ENCODE results near the gene MLLT6. TPM values are rescaled to one million over a fixed set of nuclear protein-coding genes. Genes with fewer than 3 reads are reported as not detected.

Gene MLLT6
- total and polyA plus RNA-seq, 2 of the 13 experiments (the other 11 are each of a cell fraction or from before 2014, with no cell fraction given) = 50.7 to 69.5 TPM

DNA sequence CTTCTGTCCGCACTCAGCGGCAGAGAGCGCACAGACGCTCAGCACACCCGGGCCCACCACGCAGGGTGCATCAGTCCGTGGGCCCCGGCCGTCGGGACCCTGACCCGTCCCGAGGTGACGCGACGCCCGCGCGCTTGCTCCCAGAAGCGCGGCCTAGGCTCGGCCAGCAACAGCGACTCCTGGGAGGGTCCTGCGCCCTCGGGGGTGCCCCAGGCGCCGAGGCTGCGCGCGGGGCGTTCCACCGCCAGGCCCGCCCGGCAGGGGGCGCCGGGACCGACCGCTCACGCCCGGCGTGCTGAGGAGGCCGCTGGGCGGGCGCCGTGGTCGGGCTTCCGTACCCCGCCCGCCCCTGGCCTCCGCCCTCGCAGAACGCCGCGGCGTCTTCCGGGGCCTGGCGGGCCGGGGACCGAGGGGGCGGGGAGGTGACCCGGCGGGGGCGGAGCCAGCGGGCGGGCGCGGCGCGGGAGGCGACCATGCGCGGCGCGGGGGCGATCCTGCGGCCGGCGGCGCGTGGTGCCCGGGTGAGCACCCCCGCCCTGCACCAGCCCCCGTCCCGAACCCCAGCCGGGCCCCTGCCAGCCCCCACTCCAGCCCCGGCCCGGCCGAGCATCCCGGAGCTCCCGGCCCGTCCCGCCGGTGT is 24.9 kb downstream of the MLLT6 start, which contains the start of gene CISD3 (continued):
- TF ChIP-seq, protein P1, sequence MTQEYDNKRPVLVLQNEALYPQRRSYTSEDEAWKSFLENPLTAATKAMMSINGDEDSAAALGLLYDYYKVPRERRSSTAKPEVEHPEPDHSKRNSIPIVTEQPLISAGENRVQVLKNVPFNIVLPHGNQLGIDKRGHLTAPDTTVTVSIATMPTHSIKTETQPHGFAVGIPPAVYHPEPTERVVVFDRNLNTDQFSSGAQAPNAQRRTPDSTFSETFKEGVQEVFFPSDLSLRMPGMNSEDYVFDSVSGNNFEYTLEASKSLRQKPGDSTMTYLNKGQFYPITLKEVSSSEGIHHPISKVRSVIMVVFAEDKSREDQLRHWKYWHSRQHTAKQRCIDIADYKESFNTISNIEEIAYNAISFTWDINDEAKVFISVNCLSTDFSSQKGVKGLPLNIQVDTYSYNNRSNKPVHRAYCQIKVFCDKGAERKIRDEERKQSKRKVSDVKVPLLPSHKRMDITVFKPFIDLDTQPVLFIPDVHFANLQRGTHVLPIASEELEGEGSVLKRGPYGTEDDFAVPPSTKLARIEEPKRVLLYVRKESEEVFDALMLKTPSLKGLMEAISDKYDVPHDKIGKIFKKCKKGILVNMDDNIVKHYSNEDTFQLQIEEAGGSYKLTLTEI (CRISPR knock-in tag; conservative IDR thresholded peaks at IDR 0.05) = no peak
- TF ChIP-seq, protein P2, sequence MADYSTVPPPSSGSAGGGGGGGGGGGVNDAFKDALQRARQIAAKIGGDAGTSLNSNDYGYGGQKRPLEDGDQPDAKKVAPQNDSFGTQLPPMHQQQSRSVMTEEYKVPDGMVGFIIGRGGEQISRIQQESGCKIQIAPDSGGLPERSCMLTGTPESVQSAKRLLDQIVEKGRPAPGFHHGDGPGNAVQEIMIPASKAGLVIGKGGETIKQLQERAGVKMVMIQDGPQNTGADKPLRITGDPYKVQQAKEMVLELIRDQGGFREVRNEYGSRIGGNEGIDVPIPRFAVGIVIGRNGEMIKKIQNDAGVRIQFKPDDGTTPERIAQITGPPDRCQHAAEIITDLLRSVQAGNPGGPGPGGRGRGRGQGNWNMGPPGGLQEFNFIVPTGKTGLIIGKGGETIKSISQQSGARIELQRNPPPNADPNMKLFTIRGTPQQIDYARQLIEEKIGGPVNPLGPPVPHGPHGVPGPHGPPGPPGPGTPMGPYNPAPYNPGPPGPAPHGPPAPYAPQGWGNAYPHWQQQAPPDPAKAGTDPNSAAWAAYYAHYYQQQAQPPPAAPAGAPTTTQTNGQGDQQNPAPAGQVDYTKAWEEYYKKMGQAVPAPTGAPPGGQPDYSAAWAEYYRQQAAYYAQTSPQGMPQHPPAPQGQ (CRISPR knock-in tag; IDR thresholded peaks at IDR 0.05; ENCODE audit: borderline replicate concordance) = peak; percentile 78; the same call in 1 of the 2 replicates
- TF ChIP-seq, protein P3, sequence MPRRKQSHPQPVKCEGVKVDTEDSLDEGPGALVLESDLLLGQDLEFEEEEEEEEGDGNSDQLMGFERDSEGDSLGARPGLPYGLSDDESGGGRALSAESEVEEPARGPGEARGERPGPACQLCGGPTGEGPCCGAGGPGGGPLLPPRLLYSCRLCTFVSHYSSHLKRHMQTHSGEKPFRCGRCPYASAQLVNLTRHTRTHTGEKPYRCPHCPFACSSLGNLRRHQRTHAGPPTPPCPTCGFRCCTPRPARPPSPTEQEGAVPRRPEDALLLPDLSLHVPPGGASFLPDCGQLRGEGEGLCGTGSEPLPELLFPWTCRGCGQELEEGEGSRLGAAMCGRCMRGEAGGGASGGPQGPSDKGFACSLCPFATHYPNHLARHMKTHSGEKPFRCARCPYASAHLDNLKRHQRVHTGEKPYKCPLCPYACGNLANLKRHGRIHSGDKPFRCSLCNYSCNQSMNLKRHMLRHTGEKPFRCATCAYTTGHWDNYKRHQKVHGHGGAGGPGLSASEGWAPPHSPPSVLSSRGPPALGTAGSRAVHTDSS (CRISPR knock-in tag; conservative IDR thresholded peaks at IDR 0.05) = no peak
- peak; percentile 67 for TF ChIP-seq GABPB1 (CRISPR knock-in tag; IDR thresholded peaks at IDR 0.05)
- TF ChIP-seq, protein P4, sequence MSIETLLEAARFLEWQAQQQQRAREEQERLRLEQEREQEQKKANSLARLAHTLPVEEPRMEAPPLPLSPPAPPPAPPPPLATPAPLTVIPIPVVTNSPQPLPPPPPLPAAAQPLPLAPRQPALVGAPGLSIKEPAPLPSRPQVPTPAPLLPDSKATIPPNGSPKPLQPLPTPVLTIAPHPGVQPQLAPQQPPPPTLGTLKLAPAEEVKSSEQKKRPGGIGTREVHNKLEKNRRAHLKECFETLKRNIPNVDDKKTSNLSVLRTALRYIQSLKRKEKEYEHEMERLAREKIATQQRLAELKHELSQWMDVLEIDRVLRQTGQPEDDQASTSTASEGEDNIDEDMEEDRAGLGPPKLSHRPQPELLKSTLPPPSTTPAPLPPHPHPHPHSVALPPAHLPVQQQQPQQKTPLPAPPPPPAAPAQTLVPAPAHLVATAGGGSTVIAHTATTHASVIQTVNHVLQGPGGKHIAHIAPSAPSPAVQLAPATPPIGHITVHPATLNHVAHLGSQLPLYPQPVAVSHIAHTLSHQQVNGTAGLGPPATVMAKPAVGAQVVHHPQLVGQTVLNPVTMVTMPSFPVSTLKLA (IDR thresholded peaks at IDR 0.05) = no peak
- TF ChIP-seq, protein P5, sequence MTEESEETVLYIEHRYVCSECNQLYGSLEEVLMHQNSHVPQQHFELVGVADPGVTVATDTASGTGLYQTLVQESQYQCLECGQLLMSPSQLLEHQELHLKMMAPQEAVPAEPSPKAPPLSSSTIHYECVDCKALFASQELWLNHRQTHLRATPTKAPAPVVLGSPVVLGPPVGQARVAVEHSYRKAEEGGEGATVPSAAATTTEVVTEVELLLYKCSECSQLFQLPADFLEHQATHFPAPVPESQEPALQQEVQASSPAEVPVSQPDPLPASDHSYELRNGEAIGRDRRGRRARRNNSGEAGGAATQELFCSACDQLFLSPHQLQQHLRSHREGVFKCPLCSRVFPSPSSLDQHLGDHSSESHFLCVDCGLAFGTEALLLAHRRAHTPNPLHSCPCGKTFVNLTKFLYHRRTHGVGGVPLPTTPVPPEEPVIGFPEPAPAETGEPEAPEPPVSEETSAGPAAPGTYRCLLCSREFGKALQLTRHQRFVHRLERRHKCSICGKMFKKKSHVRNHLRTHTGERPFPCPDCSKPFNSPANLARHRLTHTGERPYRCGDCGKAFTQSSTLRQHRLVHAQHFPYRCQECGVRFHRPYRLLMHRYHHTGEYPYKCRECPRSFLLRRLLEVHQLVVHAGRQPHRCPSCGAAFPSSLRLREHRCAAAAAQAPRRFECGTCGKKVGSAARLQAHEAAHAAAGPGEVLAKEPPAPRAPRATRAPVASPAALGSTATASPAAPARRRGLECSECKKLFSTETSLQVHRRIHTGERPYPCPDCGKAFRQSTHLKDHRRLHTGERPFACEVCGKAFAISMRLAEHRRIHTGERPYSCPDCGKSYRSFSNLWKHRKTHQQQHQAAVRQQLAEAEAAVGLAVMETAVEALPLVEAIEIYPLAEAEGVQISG (CRISPR knock-in tag; IDR thresholded peaks at IDR 0.05) = peak; percentile 89
- TF ChIP-seq CHD2 (IDR thresholded peaks at IDR 0.05; ENCODE audit: low read depth, low read length) = no peak
- TF ChIP-seq, protein P6, sequence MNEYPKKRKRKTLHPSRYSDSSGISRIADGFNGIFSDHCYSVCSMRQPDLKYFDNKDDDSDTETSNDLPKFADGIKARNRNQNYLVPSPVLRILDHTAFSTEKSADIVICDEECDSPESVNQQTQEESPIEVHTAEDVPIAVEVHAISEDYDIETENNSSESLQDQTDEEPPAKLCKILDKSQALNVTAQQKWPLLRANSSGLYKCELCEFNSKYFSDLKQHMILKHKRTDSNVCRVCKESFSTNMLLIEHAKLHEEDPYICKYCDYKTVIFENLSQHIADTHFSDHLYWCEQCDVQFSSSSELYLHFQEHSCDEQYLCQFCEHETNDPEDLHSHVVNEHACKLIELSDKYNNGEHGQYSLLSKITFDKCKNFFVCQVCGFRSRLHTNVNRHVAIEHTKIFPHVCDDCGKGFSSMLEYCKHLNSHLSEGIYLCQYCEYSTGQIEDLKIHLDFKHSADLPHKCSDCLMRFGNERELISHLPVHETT (CRISPR knock-in tag; conservative IDR thresholded peaks at IDR 0.05) = no peak; the same call in 1 of the 2 replicates
- TF ChIP-seq MED1 (CRISPR knock-in tag; IDR thresholded peaks at IDR 0.05) = peak; percentile 67
- TF ChIP-seq PCBP2 (optimal IDR thresholded peaks at IDR 0.05; ENCODE audit: low read depth, low read length, poor library complexity, severe bottlenecking) = no peak
- TF ChIP-seq ZNF747 (CRISPR knock-in tag; IDR thresholded peaks at IDR 0.05; ENCODE audit: borderline replicate concordance) = peak; percentile 60; the same call in 1 of the 2 replicates
- TF ChIP-seq SIN3B (IDR thresholded peaks at IDR 0.05; ENCODE audit: low read length) = no peak
- TF ChIP-seq, protein P7, sequence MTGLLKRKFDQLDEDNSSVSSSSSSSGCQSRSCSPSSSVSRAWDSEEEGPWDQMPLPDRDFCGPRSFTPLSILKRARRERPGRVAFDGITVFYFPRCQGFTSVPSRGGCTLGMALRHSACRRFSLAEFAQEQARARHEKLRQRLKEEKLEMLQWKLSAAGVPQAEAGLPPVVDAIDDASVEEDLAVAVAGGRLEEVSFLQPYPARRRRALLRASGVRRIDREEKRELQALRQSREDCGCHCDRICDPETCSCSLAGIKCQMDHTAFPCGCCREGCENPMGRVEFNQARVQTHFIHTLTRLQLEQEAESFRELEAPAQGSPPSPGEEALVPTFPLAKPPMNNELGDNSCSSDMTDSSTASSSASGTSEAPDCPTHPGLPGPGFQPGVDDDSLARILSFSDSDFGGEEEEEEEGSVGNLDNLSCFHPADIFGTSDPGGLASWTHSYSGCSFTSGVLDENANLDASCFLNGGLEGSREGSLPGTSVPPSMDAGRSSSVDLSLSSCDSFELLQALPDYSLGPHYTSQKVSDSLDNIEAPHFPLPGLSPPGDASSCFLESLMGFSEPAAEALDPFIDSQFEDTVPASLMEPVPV (CRISPR knock-in tag; IDR thresholded peaks at IDR 0.05) = no peak

All from HepG2 (cell line).